ENCODE results near the gene USP40. TPM values are rescaled to one million over a fixed set of nuclear protein-coding genes. Genes with fewer than 3 reads are reported as not detected.

Gene USP40
- total RNA-seq, 1 donor, result 48.8 TPM

- H3K4me3 ChIP-seq (ENCODE audit: low read depth, low read length), result no peak overlapping the region
- DNase-seq (ENCODE audit: low read depth), result no peak
- no peak for TF ChIP-seq CTCF (IDR thresholded peaks at IDR 0.05; ENCODE audit: insufficient read depth, low read depth, low read length)
Observed at GRCh38 chr2:233470839-233471238, 95.7 kb downstream of the USP40 start.

- peak; percentile 33 for DNase-seq (ENCODE audit: low read depth)
- no peak for TF ChIP-seq CTCF (IDR thresholded peaks at IDR 0.05; ENCODE audit: insufficient read depth, low read depth, low read length)
Observed at GRCh38 chr2:233470011-233470687, 96.4 kb downstream of the USP40 start.

GRCh38 chr2:233469261-233470010 is 97.1 kb downstream of the USP40 start:
- no peak for DNase-seq (ENCODE audit: low read depth)
- no peak for TF ChIP-seq CTCF (IDR thresholded peaks at IDR 0.05; ENCODE audit: insufficient read depth, low read depth, low read length)
- no peak overlapping the region for H3K4me3 ChIP-seq (ENCODE audit: low read depth, low read length)

More at GRCh38 chr2:233470011-233470687, 96.4 kb downstream of the USP40 start:
- no peak overlapping the region for H3K4me3 ChIP-seq (ENCODE audit: low read depth, low read length)

GRCh38 chr2:233468741-233469110 is 97.9 kb downstream of the USP40 start:
- no peak for DNase-seq (ENCODE audit: low read depth)
- no peak for TF ChIP-seq CTCF (IDR thresholded peaks at IDR 0.05; ENCODE audit: insufficient read depth, low read depth, low read length)
- no peak overlapping the region for H3K4me3 ChIP-seq (ENCODE audit: low read depth, low read length)

GRCh38 chr2:233468047-233468740 is 98.4 kb downstream of the USP40 start:
- no peak overlapping the region for H3K4me3 ChIP-seq (ENCODE audit: low read depth, low read length)
- TF ChIP-seq CTCF (IDR thresholded peaks at IDR 0.05; ENCODE audit: insufficient read depth, low read depth, low read length), result no peak
- DNase-seq (ENCODE audit: low read depth), result no peak

- no peak for DNase-seq (ENCODE audit: low read depth)
Observed at GRCh38 chr2:233466991-233467603, 99.5 kb downstream of the USP40 start.

More at GRCh38 chr2:233466991-233467603, 99.5 kb downstream of the USP40 start:
- no peak overlapping the region for H3K4me3 ChIP-seq (ENCODE audit: low read depth, low read length)
- no peak for TF ChIP-seq CTCF (IDR thresholded peaks at IDR 0.05; ENCODE audit: insufficient read depth, low read depth, low read length)
